NOMO-1 (cell line): Measurements from ENCODE around the gene CYP27C1.
A peak's percentile ranks its signal among the peaks of the same experiment; 100 is the strongest.

Source experiments
- DNase-seq, 2 experiments: peaks; one replicate each; lab custom pipeline; 2025; ENCODE audit not compliant: unreplicated experiment in 2 of 2; lab: John Stamatoyannopoulos, UW

CYP27C1 gene

DNA sequence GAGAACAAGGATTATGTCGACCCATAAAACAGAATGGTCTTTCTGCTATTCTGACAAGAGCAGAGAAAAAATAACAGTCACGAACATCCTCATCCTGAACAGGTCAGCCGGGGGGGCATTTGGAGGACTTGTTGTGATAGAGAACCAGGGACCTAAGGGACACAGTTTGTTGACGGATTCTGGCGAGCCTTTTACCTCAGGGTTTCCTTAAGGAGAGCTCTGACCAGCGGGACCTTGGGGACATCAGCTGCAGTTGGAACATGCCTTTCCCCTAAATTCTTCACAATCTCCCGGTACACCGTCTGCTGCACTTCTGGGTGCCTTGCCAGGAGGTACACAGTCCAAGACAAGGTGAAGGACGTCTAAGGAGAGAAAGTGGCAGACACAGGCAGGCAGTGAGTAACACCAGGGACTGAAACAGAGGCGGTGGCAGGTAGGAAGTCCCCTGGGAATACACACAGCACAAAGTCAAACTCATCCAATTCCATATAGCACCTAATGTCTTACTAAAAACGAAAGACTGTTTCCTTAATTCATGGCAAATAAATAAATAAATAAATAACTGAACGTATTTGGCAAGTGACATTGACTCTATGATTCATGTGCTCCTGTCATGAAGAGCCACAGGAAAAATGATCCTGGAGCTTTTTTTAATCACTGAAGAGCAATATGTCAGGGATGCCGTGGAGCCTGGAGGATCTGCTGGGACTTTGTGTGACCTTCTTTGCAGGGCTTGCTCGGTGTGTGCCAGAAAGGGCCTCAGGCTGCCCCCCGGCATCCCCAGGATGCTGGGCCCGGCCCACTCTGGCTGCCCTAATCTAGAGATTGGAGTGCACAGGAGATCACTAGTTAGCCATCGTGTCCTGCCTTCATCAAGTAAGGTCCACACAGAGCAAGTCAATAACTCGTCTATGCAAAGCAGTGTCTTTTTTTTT, 24.7 kb downstream of the CYP27C1 start:
- DNase-seq, result no peak

DNA sequence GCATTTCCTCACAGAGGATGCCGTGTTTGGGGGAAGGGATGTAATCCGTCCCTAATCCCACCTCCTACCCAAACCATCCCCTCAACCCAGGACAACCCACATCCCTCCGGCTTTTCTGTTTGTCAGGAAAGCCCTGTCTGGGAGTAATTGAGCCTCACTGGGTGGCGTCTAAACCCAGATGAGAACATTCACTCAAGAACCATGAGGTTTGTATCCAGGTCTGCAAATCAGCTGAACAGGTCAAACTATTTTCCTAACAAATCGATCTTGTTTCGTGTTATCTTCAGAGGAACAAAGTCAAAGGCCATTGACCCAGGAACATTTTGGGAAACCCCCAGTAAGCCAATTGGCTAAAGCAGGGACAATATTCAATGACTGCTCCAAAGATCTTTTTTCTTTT, 25.7 kb downstream of the CYP27C1 start:
- no peak for DNase-seq

DNA sequence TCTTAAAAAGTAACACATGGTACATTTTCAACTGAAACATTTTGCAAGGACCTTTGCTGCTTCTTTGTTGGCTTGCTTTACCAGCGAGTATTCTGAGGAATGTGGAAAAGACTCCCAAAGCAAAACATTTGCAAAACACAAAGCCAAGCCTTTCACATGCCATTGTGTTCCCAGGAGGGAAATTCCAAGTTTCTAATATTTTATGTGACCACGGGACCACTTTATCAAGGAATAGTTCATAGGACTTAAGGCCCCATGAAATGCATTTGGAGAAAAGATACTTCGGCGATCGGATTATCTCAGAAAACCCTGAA, 26.2 kb downstream of the CYP27C1 start:
- no peak for DNase-seq

DNA sequence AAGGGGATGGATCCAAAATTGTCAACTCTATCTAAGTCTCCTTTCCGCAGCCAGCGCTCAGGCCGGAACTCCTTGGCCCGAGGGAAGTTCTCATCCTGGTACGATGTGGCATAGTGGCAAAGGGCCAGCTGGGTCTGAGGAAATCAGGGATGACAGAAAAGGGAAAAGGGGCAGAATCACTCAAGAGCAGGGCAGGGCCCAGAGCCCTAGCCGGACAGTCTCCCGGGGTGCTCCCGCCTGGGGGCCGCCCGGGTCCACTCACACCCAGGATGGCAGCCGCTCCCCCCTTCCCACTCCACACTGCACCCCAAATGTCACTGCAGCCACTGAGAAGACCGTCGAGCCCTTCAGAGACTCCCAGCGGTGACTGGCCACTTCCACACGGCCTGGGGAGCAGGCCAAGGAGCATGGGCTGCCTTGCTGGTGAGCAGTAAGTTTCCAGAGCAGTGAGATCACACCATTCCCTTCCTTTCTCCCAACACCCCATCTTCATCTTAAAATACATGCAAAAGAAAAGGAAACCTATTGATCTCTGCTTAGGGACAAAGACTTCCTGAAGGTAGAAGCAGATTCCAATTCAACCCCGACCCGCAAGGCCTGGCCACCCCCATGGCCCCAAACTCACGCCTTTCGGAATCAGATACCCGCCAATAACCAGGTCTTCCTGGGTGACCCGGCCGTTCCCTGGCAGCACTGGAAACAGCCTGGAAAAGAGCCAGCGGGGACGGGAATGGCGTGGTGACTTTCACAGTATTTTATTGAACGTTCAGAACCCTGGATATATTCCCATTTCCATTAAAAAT, 26.7 kb downstream of the CYP27C1 start:
- DNase-seq, result no peak

DNA sequence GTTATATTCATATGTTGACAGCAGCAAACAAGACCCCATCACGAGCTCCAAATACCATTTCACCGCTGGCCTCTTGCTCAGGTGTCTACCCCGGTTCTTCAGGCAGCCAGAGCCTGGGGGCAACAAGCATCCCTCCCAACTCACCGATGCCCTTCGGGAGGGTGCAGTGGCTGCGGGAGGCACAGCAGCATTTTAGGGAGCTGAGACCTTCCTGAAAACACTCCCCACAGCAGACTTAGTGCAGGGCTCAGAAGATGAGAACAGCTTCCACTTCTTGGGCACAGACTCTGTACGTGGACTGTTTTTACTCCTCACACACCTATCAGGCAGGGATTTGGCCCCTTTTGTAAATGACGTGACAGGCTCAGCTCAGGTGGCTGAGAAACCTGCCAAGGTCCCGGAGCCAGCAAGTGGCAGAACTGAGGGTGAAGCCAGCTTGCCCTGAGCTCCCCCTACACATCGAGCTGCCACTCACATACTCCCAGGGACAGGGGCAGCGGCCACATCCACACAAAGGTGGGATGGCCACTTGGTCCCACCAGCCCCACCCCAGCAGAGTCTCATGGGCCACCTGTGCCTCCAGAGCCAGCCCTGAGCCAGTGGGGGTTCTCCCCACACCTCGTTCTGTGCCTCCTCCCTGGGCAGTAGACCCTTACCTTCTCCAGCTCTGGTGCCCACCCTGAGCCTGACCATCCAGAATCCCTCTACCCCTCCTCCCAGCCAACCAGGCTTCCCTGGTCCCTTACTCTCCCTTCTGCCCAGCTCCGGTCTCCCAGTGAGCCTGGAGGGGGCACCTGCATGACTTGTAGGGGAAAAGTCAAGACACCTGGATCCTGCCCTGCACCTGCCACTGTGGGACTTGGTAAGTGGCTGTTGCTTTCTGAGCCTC, 28.5 kb downstream of the CYP27C1 start:
- DNase-seq, result no peak

DNA sequence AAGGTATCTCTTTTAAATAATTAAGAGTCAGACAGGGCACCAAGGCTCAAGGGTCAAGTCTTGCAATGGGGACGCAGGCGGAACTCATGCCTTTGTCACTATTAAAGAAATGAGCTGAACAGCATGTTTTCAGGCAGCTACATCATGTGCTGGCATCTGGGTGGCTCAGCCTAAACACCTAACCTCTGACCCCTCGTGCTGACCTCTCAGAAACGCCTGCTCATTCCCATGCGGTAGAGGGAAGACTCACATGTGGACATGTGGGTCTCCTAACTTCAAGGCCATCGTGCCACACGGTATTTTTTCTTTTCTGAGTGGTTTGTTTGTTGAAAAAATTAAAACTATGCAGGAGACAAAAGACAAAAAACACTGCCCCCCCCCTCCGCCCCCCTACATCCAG, 31.3 kb downstream of the CYP27C1 start:
- no peak for DNase-seq

DNA sequence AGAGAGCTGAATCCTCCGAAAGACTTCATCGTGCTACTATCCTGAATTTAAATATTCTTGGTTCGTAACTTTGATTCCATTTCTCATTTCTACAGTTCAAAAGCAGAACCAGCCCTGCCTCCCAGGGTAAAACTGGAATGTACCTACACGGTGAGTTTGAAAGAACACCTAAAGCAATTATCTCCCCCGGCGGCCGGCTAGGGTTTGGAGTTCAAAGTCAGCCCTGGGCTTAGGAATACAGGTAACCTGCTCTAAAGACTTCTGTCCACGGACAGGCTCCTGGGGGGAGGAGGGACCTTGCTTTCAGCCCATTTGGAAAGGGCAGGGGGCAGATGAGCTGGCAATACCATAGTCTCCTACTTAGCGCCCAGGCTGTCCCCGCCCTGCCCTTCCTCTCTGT, 32.3 kb downstream of the CYP27C1 start:
- no peak for DNase-seq

DNA sequence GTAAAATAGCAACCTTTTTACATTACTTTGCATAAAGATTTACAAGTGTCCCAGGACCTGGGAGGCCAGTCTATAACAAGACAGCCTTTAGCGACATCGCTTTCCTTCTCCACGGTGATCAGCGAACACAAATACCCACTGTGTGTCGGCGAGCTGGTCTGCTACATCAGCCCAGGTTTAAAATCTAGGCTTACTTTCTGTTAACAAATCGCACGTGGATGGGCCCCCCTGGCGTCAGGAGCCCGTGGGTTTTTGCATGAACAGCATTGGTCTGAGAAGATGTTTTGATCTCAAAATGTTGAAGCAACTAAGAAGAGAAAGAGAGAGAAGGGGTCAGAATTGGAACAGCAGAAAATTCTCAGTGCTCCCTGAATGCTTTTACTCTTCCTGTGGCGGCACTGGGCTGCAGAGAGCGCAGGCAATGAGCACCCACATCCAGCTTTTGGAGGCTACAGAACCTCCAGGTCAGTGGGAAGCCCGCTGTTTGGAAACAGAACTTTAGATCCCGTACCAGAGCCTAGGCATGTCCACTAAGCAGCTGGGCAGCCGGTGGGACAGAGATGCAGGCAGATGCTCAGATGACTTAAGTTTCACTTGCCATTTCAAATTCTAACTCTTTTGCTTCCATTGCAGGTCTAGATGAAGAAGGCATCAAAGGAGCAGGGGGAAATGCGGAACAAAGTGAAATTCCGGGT, 32.9 kb downstream of the CYP27C1 start:
- peak in 1 of 2 experiments; percentile 16 for DNase-seq

DNA sequence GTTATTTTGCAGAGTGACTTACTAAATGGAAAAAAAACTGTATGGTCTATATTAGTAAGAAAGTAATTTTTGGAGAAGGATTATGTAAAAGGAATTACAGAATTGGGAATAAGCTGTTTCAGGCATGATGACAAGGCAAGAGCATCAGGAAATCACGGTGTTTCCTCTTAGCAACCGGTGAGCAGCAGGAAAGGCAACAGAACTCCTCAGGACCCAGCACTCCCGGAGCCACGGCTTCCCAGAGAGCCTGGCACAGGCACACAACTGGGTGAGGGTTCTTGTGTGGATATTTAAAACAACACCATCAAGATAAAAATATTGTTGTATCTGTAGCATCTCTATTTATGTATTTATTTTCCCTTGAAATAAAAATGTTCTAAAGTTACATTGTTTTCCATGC, 34.4 kb downstream of the CYP27C1 start:
- no peak for DNase-seq

DNA sequence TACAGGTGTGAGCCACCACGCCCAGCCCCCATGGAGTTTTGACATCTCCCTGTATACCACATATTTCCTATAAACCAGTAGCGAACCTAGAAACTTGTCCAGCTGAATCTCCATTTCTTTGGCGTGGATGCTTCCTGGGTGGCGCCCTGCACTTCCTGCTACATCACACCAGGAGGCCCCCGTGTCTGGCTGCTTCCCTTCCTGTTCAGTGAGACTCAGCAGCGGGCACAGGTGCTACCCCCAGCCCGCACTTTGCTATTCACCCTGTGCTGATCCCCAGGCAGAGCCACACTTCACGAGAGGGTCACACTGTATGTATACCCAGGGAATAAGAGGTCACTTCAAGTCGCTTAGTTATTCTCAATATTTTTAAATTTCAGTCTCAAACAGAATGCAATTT, 35.0 kb downstream of the CYP27C1 start:
- DNase-seq, result no peak

DNA sequence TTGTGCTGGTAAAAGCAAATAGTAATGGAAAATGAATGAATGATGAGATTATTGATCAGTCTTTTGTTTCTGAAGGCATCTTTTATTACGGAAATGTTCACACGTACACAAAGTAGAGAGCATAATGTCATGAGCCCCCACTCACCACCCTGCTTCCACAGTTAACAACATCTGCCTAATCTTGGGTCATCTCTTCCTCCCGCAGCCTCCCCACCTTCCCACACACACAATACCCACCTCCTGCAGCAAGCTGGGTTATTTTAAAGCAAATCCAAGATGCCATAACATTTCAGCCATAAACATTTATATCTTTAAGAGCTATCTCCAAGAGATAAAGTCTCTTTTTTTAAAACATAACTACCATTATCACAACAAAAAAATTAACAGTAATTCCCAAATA, 36.3 kb downstream of the CYP27C1 start:
- no peak for DNase-seq

DNA sequence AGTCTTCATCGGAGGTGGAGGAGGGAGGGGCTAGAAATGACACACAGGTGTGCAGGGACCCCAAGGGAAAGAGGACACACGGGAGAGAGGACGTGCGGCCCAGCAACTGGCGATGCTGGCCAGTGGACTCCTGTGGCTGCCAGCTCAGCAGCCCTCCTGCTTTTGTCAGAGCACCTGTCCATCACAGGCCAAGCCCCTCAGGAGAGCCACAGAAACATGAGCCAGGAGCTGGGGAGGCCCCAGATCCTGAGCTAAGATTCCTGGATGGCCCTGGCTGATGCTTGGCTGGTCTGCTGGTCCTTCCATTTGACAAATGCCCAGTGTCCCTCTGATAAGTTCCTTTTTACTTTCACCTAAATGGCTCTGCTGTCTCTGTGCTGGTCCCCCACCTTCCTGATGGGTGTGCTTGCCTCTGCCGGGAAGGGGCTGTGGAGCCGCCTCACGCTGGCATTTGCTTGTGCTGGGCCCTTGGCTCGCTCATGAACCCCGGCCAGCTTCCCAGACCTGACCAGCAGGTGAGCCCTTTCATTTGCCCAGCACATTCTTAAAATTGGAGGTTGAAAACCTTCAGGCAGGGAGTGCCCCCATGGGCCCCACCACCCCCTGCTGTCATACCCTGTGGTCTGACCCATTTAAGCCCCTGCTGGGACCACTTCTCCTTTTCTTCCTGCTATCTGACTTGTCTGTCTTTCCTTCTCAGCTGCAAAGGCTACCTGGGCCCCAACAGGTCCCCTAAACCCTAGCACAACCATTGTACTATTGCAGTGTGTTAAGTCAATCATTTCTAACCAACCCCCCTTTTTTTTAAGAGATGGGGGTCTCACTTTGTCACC, 37.3 kb downstream of the CYP27C1 start:
- no peak for DNase-seq

DNA sequence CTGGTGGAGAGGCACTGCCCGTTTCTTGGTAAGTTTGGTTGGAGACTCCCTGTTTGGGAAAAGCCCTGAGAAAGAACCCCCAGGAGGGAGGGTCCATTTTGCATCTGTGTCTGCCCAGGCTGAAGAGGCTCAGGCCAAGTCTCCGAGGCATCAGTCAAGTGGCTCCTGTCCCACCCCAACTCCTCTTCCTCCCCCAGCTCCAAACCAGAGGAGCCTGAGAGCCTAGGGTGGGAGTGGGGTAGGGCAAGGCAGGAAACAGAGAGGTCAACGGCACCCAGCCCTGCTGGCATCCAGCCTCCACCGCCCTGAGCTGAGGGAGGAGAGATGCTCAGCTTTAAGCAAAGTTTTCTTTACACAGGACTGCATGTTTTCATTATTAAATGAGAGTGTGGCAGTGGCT, 38.2 kb downstream of the CYP27C1 start:
- DNase-seq, result no peak

DNA sequence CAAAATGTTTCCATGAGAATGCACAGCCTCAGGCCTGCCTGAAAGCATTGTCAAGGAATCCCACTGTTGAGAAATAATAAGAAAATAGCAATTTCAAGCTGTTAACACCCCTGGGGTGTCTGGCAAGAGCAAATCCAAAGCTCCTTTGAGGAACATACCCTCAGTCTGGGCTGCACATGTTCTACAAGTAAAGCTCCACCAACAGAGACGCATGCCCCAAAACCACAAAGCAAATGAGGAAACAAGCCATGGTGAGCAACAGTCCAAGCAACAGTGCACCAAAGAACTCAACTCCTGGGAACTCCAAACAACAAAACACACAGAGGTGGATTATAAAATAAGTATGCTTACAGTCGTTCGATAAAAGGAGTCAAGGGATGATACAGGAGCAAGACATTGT, 40.3 kb downstream of the CYP27C1 start:
- DNase-seq, result peak; percentile 31 to 33

DNA sequence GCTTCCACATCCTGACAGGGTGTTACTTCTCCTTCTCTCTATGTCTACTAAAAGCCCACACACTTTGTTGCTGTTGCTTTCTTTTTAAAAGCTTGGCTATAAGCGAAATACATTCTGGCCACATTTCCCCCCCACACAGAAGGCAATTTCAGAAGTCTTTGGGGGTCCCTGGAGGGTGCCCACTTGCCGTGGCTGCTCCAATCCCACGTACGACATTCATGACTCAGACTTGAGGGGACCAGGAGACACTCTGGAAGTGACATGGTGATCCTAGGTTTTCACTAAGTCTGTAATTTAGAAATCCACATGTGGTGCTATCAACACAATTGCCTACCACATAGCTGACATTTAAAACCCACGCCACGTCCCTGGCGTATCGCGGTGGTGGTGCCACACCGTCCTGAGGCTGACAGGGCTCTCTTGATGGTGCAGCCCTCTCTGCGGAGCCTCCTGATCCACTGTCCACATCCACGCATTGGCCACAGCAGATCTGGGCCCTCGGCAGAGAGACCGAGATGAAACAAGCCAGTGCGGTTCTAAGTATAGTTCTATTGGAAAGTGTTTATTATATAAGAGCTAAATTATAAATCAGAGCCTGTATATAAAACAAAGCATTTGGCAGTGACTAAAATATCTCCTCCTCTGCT, 42.4 kb downstream of the CYP27C1 start:
- DNase-seq, result no peak

DNA sequence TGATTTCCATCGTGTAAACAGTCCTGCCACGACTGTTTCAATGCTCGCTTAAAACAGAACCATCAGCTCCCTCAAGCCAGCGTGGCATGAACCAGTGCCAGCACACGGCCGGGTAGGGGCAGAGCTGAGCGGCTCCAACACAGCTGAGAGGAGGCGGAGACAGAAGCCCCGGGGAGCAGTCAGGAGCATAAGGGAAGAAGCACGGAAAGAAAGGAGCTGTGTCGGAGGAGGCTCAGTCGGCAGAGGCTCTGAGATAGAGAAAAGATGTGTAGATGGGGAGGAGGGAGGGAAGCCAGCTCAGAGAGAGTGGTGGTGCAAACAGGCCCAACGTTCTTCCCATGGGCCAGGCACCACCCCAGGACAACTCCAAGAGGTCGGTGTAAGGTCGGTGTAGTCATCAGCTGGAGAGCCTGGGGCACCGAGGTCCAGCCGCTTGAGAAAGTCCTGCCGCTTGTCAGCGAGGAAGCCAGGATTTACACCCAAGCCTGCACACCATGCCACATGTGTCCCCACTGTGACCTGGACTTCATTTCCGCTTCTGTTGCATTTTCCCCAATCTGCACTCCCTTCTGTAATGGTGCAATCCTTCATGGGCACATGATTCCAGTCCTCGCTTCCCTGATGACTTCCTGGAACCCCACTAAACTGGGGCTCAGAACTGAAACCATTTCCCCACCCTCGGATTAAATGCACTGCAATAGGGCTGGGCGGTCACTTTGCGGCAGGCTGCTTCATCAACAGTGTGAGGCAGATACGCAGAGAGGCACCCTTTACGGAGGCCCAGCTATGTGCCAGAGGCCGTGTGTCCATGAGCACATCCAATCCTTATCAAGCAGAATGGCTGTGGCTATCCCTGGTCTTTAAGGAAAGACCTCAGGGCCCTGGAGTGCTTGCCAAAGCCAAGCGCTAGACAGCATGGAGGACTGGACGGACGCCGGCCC, 43.5 kb downstream of the CYP27C1 start:
- DNase-seq, result no peak

DNA sequence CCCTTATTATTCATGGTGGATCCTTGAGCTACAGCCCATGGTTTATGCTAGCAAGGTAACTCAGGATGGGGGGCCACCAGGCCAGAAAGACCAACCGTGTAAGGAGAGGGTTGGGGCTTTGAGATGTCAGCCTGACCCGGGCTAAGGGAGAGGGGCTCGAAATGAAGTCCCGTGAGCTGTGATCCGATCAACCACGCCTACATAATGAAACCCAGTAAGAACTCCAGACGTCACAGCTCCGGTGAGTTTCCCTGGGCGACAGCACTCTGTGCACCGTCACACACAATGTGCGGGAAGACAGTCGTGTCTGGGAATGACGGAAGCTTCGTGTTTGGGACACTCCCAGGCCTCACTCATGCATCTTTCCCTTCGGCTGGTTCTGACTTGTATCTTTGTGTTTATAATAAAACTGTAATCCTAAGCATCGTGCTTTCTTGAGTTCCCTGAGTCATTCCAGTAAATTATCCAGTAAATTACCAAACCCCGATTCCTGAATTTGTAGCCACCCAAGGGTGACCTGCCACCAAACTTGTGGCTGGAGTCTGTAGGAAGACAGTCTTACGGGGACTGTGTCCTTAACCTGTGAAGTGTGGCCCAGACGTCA, 44.2 kb downstream of the CYP27C1 start:
- no peak for DNase-seq
